GM23338 (cell line): ENCODE results near the gene FGF16. TPM values are rescaled to one million over a fixed set of nuclear protein-coding genes. Genes with fewer than 3 reads are reported as not detected.

ENCODE experiments used
- ATAC-seq: fragments of 200-7000 bp; cut with Tn5 transposase; 3 replicates; pipeline ENCODE4 v1.9.1; 2020
- DNase-seq: peaks from one replicate; pipeline ENCODE4 v3.0.0-alpha.2; 2015; ENCODE audit warnings: low spot score
- H2AFZ ChIP-seq: fragments of 200-600 bp; sonication (generic); 2 replicates; pipeline ENCODE4 v1.8.0; 2016; ENCODE audit warnings: antibody characterized with exemption, mild to moderate bottlenecking, moderate library complexity
- H3F3A ChIP-seq: fragments of 200-600 bp; sonication (generic); replicated peaks from 2 replicates; pipeline ENCODE4 v1.8.0; 2017; ENCODE audit warnings: antibody characterized with exemption, mixed run types, low read depth
- H3K27ac ChIP-seq: fragments of 200-600 bp; sonication (generic); 2 replicates; pipeline ENCODE4 v1.6.1; 2016; ENCODE audit warnings: low read depth
- H3K27me3 ChIP-seq: fragments of 200-600 bp; sonication (generic); 2 replicates; pipeline ENCODE4 v1.8.0; 2016; ENCODE audit warnings: mild to moderate bottlenecking, mixed run types, moderate library complexity; ENCODE audit not compliant: insufficient read depth
- H3K36me3 ChIP-seq: fragments of 200-600 bp; sonication (generic); 2 replicates; pipeline ENCODE4 v1.8.0; 2016; ENCODE audit warnings: mild to moderate bottlenecking; ENCODE audit not compliant: insufficient read depth
- H3K4me1 ChIP-seq: fragments of 200-600 bp; sonication (generic); 2 replicates; pipeline ENCODE4 v1.8.0; 2016; ENCODE audit warnings: mild to moderate bottlenecking, moderate library complexity; ENCODE audit not compliant: insufficient read depth
- H3K4me2 ChIP-seq: fragments of 200-600 bp; sonication (generic); 2 replicates; pipeline ENCODE4 v1.7.1; 2017; ENCODE audit warnings: mixed run types
- H3K4me3 ChIP-seq: fragments of 200-600 bp; sonication (generic); 2 replicates; pipeline ENCODE4 v1.6.1; 2016; ENCODE audit warnings: mixed run types
- H3K79me2 ChIP-seq: fragments of 200-600 bp; sonication (generic); replicated peaks from 2 replicates; pipeline ENCODE4 v1.8.0; 2017; ENCODE audit warnings: mild to moderate bottlenecking; ENCODE audit not compliant: insufficient read depth
- H3K9me2 ChIP-seq: fragments of 200-600 bp; sonication (generic); 2 replicates; pipeline ENCODE4 v1.8.0; 2017; ENCODE audit not compliant: insufficient read depth
- H4K20me1 ChIP-seq: fragments of 200-600 bp; sonication (generic); replicated peaks from 2 replicates; pipeline ENCODE4 v1.8.0; 2017; ENCODE audit warnings: mild to moderate bottlenecking; ENCODE audit not compliant: insufficient read depth
- H3K27ac Mint-ChIP-seq: 2 replicates; pipeline ENCODE4 v1.8.0; 2020; ENCODE audit warnings: inconsistent platforms, mild to moderate bottlenecking, moderate library complexity, mixed read lengths
- H3K27me3 Mint-ChIP-seq: 3 replicates; pipeline ENCODE4 v1.8.0; 2022; ENCODE audit warnings: low read depth, mild to moderate bottlenecking, moderate library complexity, mixed read lengths, inconsistent platforms; ENCODE audit not compliant: insufficient read depth, poor library complexity
- H3K36me3 Mint-ChIP-seq: 3 replicates; pipeline ENCODE4 v1.8.0; 2021; ENCODE audit warnings: low read depth, mild to moderate bottlenecking, inconsistent platforms, moderate library complexity, mixed read lengths
- H3K4me1 Mint-ChIP-seq: 3 replicates; pipeline ENCODE4 v1.8.0; 2020; ENCODE audit warnings: mild to moderate bottlenecking, inconsistent platforms, mixed read lengths
- H3K4me3 Mint-ChIP-seq: 3 replicates; pipeline ENCODE4 v1.8.0; 2021; ENCODE audit warnings: moderate library complexity, mild to moderate bottlenecking, inconsistent platforms, mixed read lengths
- H3K9me3 Mint-ChIP-seq: 3 replicates; pipeline ENCODE4 v1.8.0; 2020; ENCODE audit warnings: moderate library complexity, mild to moderate bottlenecking, inconsistent platforms, mixed read lengths
- CREB1 ChIP-seq: fragments of 250-450 bp; sonication (Bioruptor Pico); IDR thresholded peaks from 2 replicates; pipeline ENCODE4 v1.5.0; 2020; ENCODE audit warnings: low read depth, mild to moderate bottlenecking, moderate library complexity
- EZH2 ChIP-seq: fragments of 200-600 bp; sonication (generic); IDR thresholded peaks from one replicate; pipeline ENCODE4 v1.8.0; 2017; ENCODE audit warnings: antibody characterized with exemption, mild to moderate bottlenecking, low read depth; ENCODE audit not compliant: unreplicated experiment
- EZH2phosphoT487 ChIP-seq: fragments of 200-600 bp; sonication (generic); IDR thresholded peaks from one replicate; pipeline ENCODE4 v1.8.1; 2018; ENCODE audit warnings: antibody characterized with exemption; ENCODE audit not compliant: unreplicated experiment
- JUNB ChIP-seq: IDR thresholded peaks from one replicate; pipeline ENCODE4 v1.6.1; 2016; ENCODE audit warnings: antibody characterized with exemption; ENCODE audit not compliant: unreplicated experiment
- NANOG ChIP-seq: IDR thresholded peaks from 2 replicates; pipeline ENCODE4 v1.6.1; 2016; ENCODE audit warnings: antibody characterized with exemption, borderline replicate concordance
- POLR2AphosphoS5 ChIP-seq: IDR thresholded peaks from 2 replicates; pipeline ENCODE4 v1.6.1; 2016; ENCODE audit warnings: antibody characterized with exemption, low read depth
- STAT1 ChIP-seq: IDR thresholded peaks from one replicate; pipeline ENCODE4 v1.6.1; 2016; ENCODE audit warnings: antibody characterized with exemption; ENCODE audit not compliant: unreplicated experiment
- ZNF114 ChIP-seq: fragments of 250-450 bp; sonication (Bioruptor Pico); IDR thresholded peaks from 2 replicates; pipeline ENCODE4 v1.5.0; 2020; ENCODE audit warnings: mild to moderate bottlenecking, moderate library complexity
- ZNF331 ChIP-seq: fragments of 250-450 bp; sonication (Bioruptor Pico); IDR thresholded peaks from 2 replicates; pipeline ENCODE4 v1.5.0; 2020; ENCODE audit warnings: low read depth, mild to moderate bottlenecking, moderate library complexity
- polyA plus RNA-seq: library from polyadenylated mRNA; unstranded; fragments of >200 nt; fragmentation: Nextera tagmentation; extraction: Ambion mirVana; gene quantifications from 2 replicates; pipeline ENCODE4 v1.2.1, GENCODE V29; 2016
- total RNA-seq: library from RNA; depleted of rRNA; stranded (reverse); fragments of >200 nt; shearing (Covaris generic); gene quantifications from 2 replicates; pipeline ENCODE4 v1.2.3, GENCODE V29; 2014
- TF ChIP-seq, protein P1 (sequence below), 2 experiments: fragments of 200-600 bp in 1 of 2; sonication (generic) in 1 of 2; conservative IDR thresholded peaks; 2 replicates each; pipeline versions ENCODE4 v1.5.1 to v1.6.1; 2016 to 2017; ENCODE audit warnings: antibody characterized with exemption in 2 of 2, low read depth in 2 of 2, mild to moderate bottlenecking in 2 of 2, moderate library complexity in 1 of 2
- TF ChIP-seq, protein P2 (sequence below): IDR thresholded peaks from one replicate; pipeline ENCODE4 v1.6.1; 2018; ENCODE audit warnings: antibody characterized with exemption; ENCODE audit not compliant: unreplicated experiment
- TF ChIP-seq, protein P3 (sequence below): IDR thresholded peaks from 2 replicates; pipeline ENCODE4 v1.6.1; 2016; ENCODE audit warnings: antibody characterized with exemption
- TF ChIP-seq, protein P4 (sequence below): fragments of 250-450 bp; sonication (Bioruptor Pico); IDR thresholded peaks from 2 replicates; pipeline ENCODE4 v1.5.0; 2020; ENCODE audit warnings: mild to moderate bottlenecking, moderate library complexity

FGF16 gene
- total and polyA plus RNA-seq, 2 experiments from 2014 or later: 1.6 to 2.3 TPM

DNA sequence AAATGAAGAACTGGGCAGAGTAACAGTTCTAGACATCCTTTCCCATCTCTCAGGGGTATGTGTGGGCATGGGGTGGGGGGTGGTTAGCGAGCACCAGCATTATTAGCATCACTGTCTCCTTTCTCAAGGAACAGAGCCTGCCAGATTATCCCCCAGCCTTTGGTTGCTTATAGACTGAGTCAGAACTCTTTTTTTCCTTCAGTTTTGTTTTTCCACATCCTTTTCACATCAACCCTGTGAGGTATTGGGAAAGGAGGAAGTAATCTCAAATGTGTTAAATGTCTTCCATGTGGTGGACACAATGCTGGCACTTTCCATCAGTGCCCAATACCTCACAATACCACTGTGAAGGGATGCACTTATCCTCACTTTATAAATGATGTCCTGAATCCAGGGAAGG is 3.1 kb upstream of the FGF16 start:
- Mint-ChIP-seq H3K36me3 (no peaks in the 10 kb centered on the region), H3K27ac (no peak overlapping the region), H3K4me1 (peaks cover 24% of the 10 kb centered on the region), H3K27me3 (peaks cover 11% of the 10 kb centered on the region), H3K4me3 (no peak overlapping the region), H3K9me3 (no peaks in the 10 kb centered on the region; the same call in 2 of the 3 replicates)
- Histone ChIP-seq H3F3A (no peaks in the 10 kb centered on the region), H3K27ac (no peak overlapping the region), H3K9me2 (no peaks in the 10 kb centered on the region), H4K20me1 (no peaks in the 10 kb centered on the region), H3K79me2 (0 out of 2 replicates have a peak, but pooled peaks cover 4% of the 10 kb centered on the region), H3K4me2 (no peak overlapping the region), H3K4me3 (no peak overlapping the region), H2AFZ (no peak overlapping the region), H3K27me3 (peaks cover 14% of the 10 kb centered on the region; the same call in 1 of the 2 replicates), H3K4me1 (peaks cover 5% of the 10 kb centered on the region), H3K36me3 (no peaks in the 10 kb centered on the region)
- DNase-seq (no peak), ATAC-seq (no peak)
- no peak for TF ChIP-seq ZNF331 (CRISPR knock-in tag)
- TF ChIP-seq EZH2: no peak
- TF ChIP-seq, protein P1, sequence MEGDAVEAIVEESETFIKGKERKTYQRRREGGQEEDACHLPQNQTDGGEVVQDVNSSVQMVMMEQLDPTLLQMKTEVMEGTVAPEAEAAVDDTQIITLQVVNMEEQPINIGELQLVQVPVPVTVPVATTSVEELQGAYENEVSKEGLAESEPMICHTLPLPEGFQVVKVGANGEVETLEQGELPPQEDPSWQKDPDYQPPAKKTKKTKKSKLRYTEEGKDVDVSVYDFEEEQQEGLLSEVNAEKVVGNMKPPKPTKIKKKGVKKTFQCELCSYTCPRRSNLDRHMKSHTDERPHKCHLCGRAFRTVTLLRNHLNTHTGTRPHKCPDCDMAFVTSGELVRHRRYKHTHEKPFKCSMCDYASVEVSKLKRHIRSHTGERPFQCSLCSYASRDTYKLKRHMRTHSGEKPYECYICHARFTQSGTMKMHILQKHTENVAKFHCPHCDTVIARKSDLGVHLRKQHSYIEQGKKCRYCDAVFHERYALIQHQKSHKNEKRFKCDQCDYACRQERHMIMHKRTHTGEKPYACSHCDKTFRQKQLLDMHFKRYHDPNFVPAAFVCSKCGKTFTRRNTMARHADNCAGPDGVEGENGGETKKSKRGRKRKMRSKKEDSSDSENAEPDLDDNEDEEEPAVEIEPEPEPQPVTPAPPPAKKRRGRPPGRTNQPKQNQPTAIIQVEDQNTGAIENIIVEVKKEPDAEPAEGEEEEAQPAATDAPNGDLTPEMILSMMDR (conservative IDR thresholded peaks at IDR 0.05; ENCODE audit: low read depth in 2 of 2): no peak
- no peak for TF ChIP-seq CREB1 (CRISPR knock-in tag)
- no peak for TF ChIP-seq JUNB
- TF ChIP-seq NANOG: no peak
- TF ChIP-seq, protein P2, sequence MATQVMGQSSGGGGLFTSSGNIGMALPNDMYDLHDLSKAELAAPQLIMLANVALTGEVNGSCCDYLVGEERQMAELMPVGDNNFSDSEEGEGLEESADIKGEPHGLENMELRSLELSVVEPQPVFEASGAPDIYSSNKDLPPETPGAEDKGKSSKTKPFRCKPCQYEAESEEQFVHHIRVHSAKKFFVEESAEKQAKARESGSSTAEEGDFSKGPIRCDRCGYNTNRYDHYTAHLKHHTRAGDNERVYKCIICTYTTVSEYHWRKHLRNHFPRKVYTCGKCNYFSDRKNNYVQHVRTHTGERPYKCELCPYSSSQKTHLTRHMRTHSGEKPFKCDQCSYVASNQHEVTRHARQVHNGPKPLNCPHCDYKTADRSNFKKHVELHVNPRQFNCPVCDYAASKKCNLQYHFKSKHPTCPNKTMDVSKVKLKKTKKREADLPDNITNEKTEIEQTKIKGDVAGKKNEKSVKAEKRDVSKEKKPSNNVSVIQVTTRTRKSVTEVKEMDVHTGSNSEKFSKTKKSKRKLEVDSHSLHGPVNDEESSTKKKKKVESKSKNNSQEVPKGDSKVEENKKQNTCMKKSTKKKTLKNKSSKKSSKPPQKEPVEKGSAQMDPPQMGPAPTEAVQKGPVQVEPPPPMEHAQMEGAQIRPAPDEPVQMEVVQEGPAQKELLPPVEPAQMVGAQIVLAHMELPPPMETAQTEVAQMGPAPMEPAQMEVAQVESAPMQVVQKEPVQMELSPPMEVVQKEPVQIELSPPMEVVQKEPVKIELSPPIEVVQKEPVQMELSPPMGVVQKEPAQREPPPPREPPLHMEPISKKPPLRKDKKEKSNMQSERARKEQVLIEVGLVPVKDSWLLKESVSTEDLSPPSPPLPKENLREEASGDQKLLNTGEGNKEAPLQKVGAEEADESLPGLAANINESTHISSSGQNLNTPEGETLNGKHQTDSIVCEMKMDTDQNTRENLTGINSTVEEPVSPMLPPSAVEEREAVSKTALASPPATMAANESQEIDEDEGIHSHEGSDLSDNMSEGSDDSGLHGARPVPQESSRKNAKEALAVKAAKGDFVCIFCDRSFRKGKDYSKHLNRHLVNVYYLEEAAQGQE: no peak
- TF ChIP-seq ZNF114 (CRISPR knock-in tag): no peak
- no peak for TF ChIP-seq EZH2phosphoT487
- TF ChIP-seq POLR2AphosphoS5: no peak
- TF ChIP-seq, protein P3, sequence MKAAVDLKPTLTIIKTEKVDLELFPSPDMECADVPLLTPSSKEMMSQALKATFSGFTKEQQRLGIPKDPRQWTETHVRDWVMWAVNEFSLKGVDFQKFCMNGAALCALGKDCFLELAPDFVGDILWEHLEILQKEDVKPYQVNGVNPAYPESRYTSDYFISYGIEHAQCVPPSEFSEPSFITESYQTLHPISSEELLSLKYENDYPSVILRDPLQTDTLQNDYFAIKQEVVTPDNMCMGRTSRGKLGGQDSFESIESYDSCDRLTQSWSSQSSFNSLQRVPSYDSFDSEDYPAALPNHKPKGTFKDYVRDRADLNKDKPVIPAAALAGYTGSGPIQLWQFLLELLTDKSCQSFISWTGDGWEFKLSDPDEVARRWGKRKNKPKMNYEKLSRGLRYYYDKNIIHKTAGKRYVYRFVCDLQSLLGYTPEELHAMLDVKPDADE: no peak
- TF ChIP-seq, protein P4, sequence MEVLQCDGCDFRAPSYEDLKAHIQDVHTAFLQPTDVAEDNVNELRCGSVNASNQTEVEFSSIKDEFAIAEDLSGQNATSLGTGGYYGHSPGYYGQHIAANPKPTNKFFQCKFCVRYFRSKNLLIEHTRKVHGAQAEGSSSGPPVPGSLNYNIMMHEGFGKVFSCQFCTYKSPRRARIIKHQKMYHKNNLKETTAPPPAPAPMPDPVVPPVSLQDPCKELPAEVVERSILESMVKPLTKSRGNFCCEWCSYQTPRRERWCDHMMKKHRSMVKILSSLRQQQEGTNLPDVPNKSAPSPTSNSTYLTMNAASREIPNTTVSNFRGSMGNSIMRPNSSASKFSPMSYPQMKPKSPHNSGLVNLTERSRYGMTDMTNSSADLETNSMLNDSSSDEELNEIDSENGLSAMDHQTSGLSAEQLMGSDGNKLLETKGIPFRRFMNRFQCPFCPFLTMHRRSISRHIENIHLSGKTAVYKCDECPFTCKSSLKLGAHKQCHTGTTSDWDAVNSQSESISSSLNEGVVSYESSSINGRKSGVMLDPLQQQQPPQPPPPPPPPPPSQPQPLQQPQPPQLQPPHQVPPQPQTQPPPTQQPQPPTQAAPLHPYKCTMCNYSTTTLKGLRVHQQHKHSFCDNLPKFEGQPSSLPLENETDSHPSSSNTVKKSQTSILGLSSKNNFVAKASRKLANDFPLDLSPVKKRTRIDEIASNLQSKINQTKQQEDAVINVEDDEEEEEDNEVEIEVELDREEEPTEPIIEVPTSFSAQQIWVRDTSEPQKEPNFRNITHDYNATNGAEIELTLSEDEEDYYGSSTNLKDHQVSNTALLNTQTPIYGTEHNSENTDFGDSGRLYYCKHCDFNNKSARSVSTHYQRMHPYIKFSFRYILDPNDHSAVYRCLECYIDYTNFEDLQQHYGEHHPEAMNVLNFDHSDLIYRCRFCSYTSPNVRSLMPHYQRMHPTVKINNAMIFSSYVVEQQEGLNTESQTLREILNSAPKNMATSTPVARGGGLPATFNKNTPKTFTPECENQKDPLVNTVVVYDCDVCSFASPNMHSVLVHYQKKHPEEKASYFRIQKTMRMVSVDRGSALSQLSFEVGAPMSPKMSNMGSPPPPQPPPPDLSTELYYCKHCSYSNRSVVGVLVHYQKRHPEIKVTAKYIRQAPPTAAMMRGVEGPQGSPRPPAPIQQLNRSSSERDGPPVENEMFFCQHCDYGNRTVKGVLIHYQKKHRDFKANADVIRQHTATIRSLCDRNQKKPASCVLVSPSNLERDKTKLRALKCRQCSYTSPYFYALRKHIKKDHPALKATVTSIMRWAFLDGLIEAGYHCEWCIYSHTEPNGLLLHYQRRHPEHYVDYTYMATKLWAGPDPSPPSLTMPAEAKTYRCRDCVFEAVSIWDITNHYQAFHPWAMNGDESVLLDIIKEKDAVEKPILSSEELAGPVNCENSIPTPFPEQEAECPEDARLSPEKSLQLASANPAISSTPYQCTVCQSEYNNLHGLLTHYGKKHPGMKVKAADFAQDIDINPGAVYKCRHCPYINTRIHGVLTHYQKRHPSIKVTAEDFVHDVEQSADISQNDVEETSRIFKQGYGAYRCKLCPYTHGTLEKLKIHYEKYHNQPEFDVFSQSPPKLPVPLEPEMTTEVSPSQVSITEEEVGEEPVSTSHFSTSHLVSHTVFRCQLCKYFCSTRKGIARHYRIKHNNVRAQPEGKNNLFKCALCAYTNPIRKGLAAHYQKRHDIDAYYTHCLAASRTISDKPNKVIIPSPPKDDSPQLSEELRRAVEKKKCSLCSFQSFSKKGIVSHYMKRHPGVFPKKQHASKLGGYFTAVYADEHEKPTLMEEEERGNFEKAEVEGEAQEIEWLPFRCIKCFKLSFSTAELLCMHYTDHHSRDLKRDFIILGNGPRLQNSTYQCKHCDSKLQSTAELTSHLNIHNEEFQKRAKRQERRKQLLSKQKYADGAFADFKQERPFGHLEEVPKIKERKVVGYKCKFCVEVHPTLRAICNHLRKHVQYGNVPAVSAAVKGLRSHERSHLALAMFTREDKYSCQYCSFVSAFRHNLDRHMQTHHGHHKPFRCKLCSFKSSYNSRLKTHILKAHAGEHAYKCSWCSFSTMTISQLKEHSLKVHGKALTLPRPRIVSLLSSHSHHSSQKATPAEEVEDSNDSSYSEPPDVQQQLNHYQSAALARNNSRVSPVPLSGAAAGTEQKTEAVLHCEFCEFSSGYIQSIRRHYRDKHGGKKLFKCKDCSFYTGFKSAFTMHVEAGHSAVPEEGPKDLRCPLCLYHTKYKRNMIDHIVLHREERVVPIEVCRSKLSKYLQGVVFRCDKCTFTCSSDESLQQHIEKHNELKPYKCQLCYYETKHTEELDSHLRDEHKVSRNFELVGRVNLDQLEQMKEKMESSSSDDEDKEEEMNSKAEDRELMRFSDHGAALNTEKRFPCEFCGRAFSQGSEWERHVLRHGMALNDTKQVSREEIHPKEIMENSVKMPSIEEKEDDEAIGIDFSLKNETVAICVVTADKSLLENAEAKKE (CRISPR knock-in tag): no peak
- TF ChIP-seq STAT1: no peak
